Tibial nerve (tissue), 4 donors: ENCODE data around the gene TXN2.

Experiments used
- EP300 ChIP-seq, 2 donors: sonication (generic); formaldehyde crosslinking; IDR thresholded peaks; one replicate each; pipeline ENCODE4 v1.6.1; 2017; ENCODE audit warnings: antibody characterized with exemption in 2 of 2, mild to moderate bottlenecking in 1 of 2
- POLR2A ChIP-seq, 2 donors: fragments of 450-650 bp; IDR thresholded peaks; one replicate each; pipeline ENCODE4 v1.6.1; 2017; ENCODE audit warnings: antibody characterized with exemption in 2 of 2, mild to moderate bottlenecking in 2 of 2, moderate library complexity in 2 of 2
- TF ChIP-seq, protein P1 (sequence below), 5 experiments: fragments of 200-600 bp in 3 of 5; fragments of 450-650 bp in 2 of 5; sonication (generic) in 3 of 5; IDR thresholded peaks; one replicate each; pipeline ENCODE4 v1.5.1; 2016 to 2019; ENCODE audit warnings: antibody characterized with exemption in 5 of 5, mild to moderate bottlenecking in 3 of 5, moderate library complexity in 2 of 5

DNA sequence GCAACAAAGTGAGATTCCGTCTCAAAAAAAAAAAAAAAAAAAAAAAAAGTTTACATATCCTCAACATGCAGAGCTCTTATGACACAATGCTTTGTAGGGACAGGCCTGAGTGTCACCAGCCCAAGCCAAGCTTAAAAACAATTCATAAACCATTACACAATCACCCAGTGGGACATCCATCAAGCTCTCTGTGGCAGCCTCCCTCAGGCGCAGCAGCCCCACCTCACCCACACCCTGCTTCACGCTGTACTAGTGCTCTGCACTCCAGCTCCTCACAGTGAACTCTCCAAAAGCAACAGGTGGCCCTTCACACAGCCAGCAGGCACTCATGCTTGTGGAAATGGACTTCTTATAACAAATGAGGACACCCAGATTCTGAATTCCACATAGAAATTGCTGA, 28.9 kb upstream of the TXN2 start:
- TF ChIP-seq, protein P1, sequence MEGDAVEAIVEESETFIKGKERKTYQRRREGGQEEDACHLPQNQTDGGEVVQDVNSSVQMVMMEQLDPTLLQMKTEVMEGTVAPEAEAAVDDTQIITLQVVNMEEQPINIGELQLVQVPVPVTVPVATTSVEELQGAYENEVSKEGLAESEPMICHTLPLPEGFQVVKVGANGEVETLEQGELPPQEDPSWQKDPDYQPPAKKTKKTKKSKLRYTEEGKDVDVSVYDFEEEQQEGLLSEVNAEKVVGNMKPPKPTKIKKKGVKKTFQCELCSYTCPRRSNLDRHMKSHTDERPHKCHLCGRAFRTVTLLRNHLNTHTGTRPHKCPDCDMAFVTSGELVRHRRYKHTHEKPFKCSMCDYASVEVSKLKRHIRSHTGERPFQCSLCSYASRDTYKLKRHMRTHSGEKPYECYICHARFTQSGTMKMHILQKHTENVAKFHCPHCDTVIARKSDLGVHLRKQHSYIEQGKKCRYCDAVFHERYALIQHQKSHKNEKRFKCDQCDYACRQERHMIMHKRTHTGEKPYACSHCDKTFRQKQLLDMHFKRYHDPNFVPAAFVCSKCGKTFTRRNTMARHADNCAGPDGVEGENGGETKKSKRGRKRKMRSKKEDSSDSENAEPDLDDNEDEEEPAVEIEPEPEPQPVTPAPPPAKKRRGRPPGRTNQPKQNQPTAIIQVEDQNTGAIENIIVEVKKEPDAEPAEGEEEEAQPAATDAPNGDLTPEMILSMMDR (IDR thresholded peaks at IDR 0.05): no peak
- TF ChIP-seq EP300 (IDR thresholded peaks at IDR 0.05): no peak
- no peak for TF ChIP-seq POLR2A (IDR thresholded peaks at IDR 0.05)
